ENCODE results near the gene ARVCF.

Gene ARVCF

GRCh38 chr22:19955241-19956128, 61.1 kb downstream of the ARVCF start:
- Histone ChIP-seq H2AFZ (no peak overlapping the region), H3K4me2 (ENCODE audit: low read length) (no peak overlapping the region), H3K27ac (no peak overlapping the region), H3K79me2 (no peaks in the 10 kb centered on the region), H3K9me3 (ENCODE audit: control insufficient read depth, low read length) (no peaks in the 10 kb centered on the region), H3K4me1 (no peaks in the 10 kb centered on the region), H3K27me3 (ENCODE audit: control insufficient read depth, insufficient read depth, low read length) (no peaks in the 10 kb centered on the region), H3K9ac (no peak overlapping the region), H3K36me3 (ENCODE audit: control insufficient read depth, insufficient read depth, low read length) (no peaks in the 10 kb centered on the region), H3K4me3 (ENCODE audit: low read depth, low read length) (no peak overlapping the region)
- no peak for TF ChIP-seq CTCF (IDR thresholded peaks at IDR 0.05)

- Histone ChIP-seq H3K36me3 (ENCODE audit: control insufficient read depth, insufficient read depth, low read length) (no peaks in the 10 kb centered on the region), H3K9me3 (ENCODE audit: control insufficient read depth, low read length) (no peaks in the 10 kb centered on the region), H2AFZ (no peak overlapping the region), H3K9ac (no peak overlapping the region), H3K4me2 (ENCODE audit: low read length) (no peak overlapping the region), H3K4me1 (no peaks in the 10 kb centered on the region), H3K4me3 (ENCODE audit: low read depth, low read length) (no peak overlapping the region), H3K27me3 (ENCODE audit: control insufficient read depth, insufficient read depth, low read length) (no peaks in the 10 kb centered on the region), H3K79me2 (no peaks in the 10 kb centered on the region), H3K27ac (no peak overlapping the region)
- TF ChIP-seq CTCF (IDR thresholded peaks at IDR 0.05) = no peak
These were observed 65.3 kb downstream of the ARVCF start for GRCh38 chr22:19951346-19951745.

GRCh38 chr22:19948057-19948760, 68.4 kb downstream of the ARVCF start:
- no peak overlapping the region for H3K4me2 ChIP-seq (ENCODE audit: low read length)
- H3K36me3 ChIP-seq (ENCODE audit: control insufficient read depth, insufficient read depth, low read length) = no peaks in the 10 kb centered on the region
- H3K9ac ChIP-seq = no peak overlapping the region
- no peak overlapping the region for H3K27ac ChIP-seq
- no peak for TF ChIP-seq CTCF (IDR thresholded peaks at IDR 0.05)
- H3K4me1 ChIP-seq = no peaks in the 10 kb centered on the region
- no peaks in the 10 kb centered on the region for H3K27me3 ChIP-seq (ENCODE audit: control insufficient read depth, insufficient read depth, low read length)
- no peaks in the 10 kb centered on the region for H3K79me2 ChIP-seq
- no peak overlapping the region for H2AFZ ChIP-seq
- no peaks in the 10 kb centered on the region for H3K9me3 ChIP-seq (ENCODE audit: control insufficient read depth, low read length)
- no peak overlapping the region for H3K4me3 ChIP-seq (ENCODE audit: low read depth, low read length)

GRCh38 chr22:19943082-19944026, 73.3 kb downstream of the ARVCF start:
- Histone ChIP-seq H3K9me3 (ENCODE audit: control insufficient read depth, low read length) (no peaks in the 10 kb centered on the region), H2AFZ (no peak overlapping the region), H3K4me2 (ENCODE audit: low read length) (peak overlapping the region; percentile 87), H3K27me3 (ENCODE audit: control insufficient read depth, insufficient read depth, low read length) (no peaks in the 10 kb centered on the region), H3K4me3 (ENCODE audit: low read depth, low read length) (peak overlapping the region; percentile 72), H3K79me2 (no peaks in the 10 kb centered on the region), H3K36me3 (ENCODE audit: control insufficient read depth, insufficient read depth, low read length) (no peaks in the 10 kb centered on the region), H3K9ac (no peak overlapping the region), H3K27ac (peak overlapping the region; percentile 71), H3K4me1 (peaks cover 7% of the 10 kb centered on the region)
- no peak for TF ChIP-seq CTCF (IDR thresholded peaks at IDR 0.05)
